ENCODE measurements around the gene EPAS1.

EPAS1 gene

DNA sequence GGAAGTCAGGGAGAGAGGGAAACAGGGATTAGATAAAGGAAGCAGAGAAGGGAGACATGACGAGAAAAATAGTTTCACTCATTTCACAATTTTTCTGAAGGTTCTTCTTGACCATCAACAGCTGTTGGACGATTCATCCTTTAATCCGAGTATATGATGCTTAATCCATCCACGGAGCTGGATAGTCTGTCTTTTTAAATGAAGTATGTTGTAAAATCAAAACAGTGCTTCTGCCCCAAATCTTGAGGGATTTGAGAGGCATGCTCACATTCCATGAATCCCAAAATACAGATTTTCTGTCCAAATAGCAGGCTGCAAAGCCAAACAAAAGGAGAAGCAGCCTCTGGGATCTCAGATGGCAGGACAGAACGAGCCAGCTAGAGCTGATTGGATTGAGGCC is 47.5 kb downstream of the EPAS1 start:
- H3K36me3 Mint-ChIP-seq (ENCODE audit: low read depth): peaks cover 4% of the 10 kb centered on the region

DNA sequence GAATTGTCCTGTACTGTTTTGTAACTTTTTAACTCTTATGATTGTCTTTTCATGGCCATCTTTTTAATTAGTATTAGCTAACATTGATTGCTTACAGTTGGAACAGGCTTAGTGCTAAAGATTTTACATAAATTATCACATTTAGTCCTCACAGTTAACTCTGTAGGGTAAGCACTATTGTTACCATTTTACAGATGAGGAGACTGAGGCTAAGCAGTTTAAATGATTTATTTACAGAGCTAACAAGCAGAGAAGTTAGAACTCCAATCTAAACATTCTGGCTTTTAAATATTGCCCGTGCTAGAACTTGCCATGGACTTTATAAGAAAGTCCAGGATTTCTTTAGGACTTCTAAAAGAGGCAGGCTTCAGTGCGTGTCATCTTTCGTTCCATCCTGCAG is 48.6 kb downstream of the EPAS1 start:
- Mint-ChIP-seq H3K27ac (no peak overlapping the region), H3K4me3 (no peak overlapping the region), H3K36me3 (ENCODE audit: low read depth) (peaks cover 4% of the 10 kb centered on the region), H3K4me1 (ENCODE audit: low read depth) (peaks cover 33% of the 10 kb centered on the region), H3K27me3 (ENCODE audit: low read depth) (peaks cover 31% of the 10 kb centered on the region), H3K9me3 (no peaks in the 10 kb centered on the region)

More for the DNA sequence above, 47.5 kb downstream of the EPAS1 start:
- Mint-ChIP-seq H3K4me3 (no peak overlapping the region), H3K9me3 (no peaks in the 10 kb centered on the region), H3K27me3 (ENCODE audit: low read depth) (peaks cover 37% of the 10 kb centered on the region), H3K4me1 (ENCODE audit: low read depth) (peaks cover 23% of the 10 kb centered on the region), H3K27ac (no peak overlapping the region)

DNA sequence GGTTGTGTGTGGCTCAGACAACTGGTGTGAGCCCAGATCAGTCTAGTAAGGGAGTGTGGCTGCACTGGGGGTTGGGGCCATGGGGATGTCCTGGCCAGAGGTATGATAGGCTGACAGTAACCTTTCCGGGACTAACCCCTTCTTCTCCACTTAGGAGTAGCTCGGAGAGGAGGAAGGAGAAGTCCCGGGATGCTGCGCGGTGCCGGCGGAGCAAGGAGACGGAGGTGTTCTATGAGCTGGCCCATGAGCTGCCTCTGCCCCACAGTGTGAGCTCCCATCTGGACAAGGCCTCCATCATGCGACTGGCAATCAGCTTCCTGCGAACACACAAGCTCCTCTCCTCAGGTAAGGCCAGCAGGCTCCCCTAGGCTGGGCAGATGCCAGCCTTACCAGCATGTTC is 49.5 kb downstream of the EPAS1 start:
- H3K27me3 Mint-ChIP-seq (ENCODE audit: low read depth): peaks cover 28% of the 10 kb centered on the region
- H3K9me3 Mint-ChIP-seq: no peaks in the 10 kb centered on the region
- H3K4me3 Mint-ChIP-seq: no peak overlapping the region
- H3K27ac Mint-ChIP-seq: no peak overlapping the region
- peaks cover 4% of the 10 kb centered on the region for H3K36me3 Mint-ChIP-seq (ENCODE audit: low read depth)
- H3K4me1 Mint-ChIP-seq (ENCODE audit: low read depth): peaks cover 41% of the 10 kb centered on the region

DNA sequence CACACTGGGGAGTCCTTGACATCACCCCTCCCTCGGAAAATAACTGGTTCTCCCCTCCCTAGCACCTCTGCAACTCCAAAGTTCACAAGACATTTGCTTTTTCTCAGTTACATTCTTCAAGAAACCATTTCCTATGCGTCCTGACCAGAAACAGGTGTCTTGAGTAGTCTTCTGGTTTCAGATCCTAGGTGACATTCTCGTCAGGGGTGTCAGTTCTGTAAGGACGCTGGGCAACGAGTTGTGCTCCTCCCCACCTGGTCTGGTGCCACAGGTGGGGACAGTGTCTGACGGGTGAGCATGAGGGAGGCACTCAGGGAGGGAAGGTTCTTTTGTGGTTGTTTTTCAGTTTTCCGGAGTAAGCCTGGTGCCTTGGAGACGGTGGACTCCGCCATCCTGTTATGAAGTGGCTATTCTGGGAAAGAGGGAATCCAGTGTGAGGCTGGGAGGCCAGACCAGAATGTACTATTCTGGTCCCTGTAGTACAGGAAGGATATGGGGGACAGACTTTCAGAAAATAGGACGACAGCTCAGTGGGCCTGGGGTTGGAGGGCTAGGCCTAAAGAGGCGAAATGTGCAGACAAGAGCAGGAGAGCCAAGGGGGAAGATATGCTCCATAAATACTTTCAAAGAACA is 50.6 kb downstream of the EPAS1 start:
- peaks cover 8% of the 10 kb centered on the region for H3K36me3 Mint-ChIP-seq (ENCODE audit: low read depth)
- peaks cover 50% of the 10 kb centered on the region for H3K4me1 Mint-ChIP-seq (ENCODE audit: low read depth)
- no peak overlapping the region for H3K4me3 Mint-ChIP-seq
- H3K27ac Mint-ChIP-seq: no peak overlapping the region
- H3K9me3 Mint-ChIP-seq: no peaks in the 10 kb centered on the region
- H3K27me3 Mint-ChIP-seq (ENCODE audit: low read depth): peaks cover 19% of the 10 kb centered on the region

DNA sequence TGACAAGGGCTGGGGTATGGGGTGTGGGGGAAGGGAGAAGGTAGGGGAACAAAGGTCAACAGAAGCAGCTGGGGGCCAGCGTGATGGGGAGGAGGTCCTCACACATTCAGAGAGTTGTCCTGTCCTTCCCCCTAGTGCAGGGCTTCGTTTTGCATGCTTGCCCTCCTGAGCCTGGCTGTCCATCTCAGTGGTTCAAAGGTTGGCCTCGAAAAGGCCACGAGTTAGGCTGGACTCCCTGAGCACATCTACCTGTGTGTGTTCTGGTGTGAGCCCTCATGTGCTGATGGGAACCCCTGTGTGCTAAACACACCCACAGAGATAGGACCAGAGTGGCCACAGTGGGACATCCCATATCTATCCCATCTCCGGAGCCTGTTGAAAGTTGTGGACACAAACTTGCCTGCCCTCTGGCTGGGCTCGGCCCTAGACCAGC is 51.9 kb downstream of the EPAS1 start:
- peaks cover 5% of the 10 kb centered on the region for H3K27me3 Mint-ChIP-seq (ENCODE audit: low read depth)
- peaks cover 8% of the 10 kb centered on the region for H3K36me3 Mint-ChIP-seq (ENCODE audit: low read depth)
- H3K27ac Mint-ChIP-seq: no peak overlapping the region
- H3K9me3 Mint-ChIP-seq: no peaks in the 10 kb centered on the region
- peaks cover 54% of the 10 kb centered on the region for H3K4me1 Mint-ChIP-seq (ENCODE audit: low read depth)
- H3K4me3 Mint-ChIP-seq: no peak overlapping the region

DNA sequence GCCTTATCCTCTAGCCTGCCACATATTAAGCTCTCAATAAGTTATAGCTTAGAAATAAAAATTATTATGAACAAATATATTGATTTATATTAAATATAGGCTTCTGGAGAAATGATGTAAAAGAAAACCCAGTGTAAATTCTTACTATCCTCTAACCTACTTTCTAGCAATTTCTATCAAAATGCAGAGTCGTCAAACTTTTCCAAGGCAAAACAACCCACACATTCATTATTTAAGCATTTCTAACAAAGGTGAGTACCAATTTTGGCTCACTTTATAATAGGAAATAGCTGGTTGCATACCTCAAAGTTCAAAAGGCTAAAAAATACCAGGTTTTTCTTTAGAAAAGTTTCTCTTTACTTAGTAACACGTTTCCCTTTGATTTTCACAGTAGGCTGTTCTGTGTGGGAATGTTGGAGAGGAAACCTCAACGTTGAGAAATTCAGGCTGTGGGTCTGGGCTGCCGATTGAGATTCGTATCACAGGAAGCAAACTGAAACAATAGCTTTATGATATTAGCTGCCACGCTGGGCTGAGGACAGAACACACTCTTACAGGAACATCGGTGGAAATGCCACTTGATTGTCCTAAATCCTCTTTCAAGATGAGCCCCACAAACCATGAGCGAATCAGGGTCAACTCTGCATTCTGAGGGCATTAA is 53.0 kb downstream of the EPAS1 start:
- Mint-ChIP-seq H3K4me3 (peak overlapping the region; percentile 76), H3K27ac (peak overlapping the region; percentile 91), H3K27me3 (ENCODE audit: low read depth) (no peaks in the 10 kb centered on the region), H3K4me1 (ENCODE audit: low read depth) (peaks cover 56% of the 10 kb centered on the region), H3K9me3 (no peaks in the 10 kb centered on the region), H3K36me3 (ENCODE audit: low read depth) (peaks cover 8% of the 10 kb centered on the region)

DNA sequence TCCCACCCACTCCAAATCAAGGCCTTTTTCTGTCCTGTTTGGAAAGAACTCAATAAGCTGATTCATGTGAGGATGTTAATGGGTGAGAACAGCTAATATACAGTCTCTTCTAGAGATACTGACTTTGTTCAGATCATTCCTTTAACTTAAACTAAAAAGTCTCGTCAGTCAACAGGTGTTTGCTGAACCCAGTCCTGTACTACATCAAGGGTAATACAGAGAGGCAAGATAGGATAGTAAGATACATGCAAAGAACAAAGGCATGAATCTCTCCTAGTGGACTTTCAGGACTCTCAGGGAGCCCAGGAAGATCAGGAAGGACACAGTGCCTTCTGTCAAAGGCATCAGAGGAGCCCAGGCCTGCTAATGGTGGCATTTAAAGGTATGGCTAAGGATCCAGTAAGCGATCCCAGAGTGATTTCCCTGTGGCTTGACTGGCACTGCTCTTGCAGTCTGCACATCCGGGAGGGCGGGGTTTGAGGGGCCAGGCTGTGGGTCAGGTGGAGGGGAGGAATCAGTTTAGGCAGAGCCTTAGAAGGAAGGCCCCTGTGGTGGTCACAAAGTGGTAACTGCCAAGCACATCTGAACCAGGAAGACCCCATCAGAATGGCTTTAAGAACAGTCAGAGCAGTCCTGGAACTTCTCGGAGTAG is 54.0 kb downstream of the EPAS1 start:
- peak overlapping the region; percentile 91 for H3K27ac Mint-ChIP-seq
- H3K27me3 Mint-ChIP-seq (ENCODE audit: low read depth): no peaks in the 10 kb centered on the region
- no peaks in the 10 kb centered on the region for H3K9me3 Mint-ChIP-seq
- H3K4me1 Mint-ChIP-seq (ENCODE audit: low read depth): peaks cover 57% of the 10 kb centered on the region
- H3K4me3 Mint-ChIP-seq: peak overlapping the region; percentile 76
- H3K36me3 Mint-ChIP-seq (ENCODE audit: low read depth): peaks cover 9% of the 10 kb centered on the region

DNA sequence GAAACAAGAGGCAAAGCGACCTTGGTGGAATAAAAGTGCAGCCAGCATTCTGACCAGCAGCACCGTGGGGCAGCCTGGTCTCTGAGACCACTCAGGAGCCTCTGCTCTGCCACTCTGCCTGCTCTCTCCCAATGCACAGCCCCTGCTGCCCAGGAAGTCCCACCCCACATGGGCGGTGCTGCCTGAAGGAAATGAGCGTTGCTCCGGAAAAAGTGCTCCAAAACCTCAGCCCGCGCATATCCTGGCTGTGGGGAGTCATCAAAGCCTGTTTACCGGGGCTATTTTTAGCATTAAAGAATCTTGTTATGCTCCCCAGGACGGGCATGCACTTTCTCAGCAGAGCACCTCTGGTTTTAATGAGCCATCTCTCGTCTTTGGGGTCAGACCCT is 54.5 kb downstream of the EPAS1 start:
- peaks cover 14% of the 10 kb centered on the region for H3K36me3 Mint-ChIP-seq (ENCODE audit: low read depth)
- H3K9me3 Mint-ChIP-seq: no peaks in the 10 kb centered on the region
- H3K4me1 Mint-ChIP-seq (ENCODE audit: low read depth): peaks cover 60% of the 10 kb centered on the region
- H3K27me3 Mint-ChIP-seq (ENCODE audit: low read depth): no peaks in the 10 kb centered on the region
- H3K27ac Mint-ChIP-seq: peak overlapping the region; percentile 91
- peak overlapping the region; percentile 76 for H3K4me3 Mint-ChIP-seq

DNA sequence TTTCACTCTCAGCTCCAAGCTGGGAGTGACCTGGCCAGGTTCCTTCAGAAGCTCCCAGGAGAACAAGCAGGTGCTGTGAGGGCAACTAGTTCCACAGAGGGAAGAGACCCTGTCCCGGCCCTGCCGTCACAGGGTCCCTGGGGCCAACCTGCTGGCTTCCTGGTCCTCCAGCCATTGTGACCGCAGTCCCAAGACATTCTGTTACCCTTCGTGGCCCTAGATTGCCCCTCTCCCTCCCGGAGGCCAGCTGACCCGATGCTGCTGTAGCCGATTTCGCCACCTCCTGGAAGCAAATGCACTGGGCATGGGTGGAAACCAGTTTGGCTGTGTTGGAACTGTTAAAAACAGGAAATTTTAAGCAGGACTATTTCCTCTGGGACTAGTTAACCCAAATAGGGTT is 55.4 kb downstream of the EPAS1 start:
- no peaks in the 10 kb centered on the region for H3K27me3 Mint-ChIP-seq (ENCODE audit: low read depth)
- H3K4me3 Mint-ChIP-seq: no peak overlapping the region
- peaks cover 62% of the 10 kb centered on the region for H3K4me1 Mint-ChIP-seq (ENCODE audit: low read depth)
- no peak overlapping the region for H3K27ac Mint-ChIP-seq
- peaks cover 22% of the 10 kb centered on the region for H3K36me3 Mint-ChIP-seq (ENCODE audit: low read depth)
- peaks cover 5% of the 10 kb centered on the region for H3K9me3 Mint-ChIP-seq

DNA sequence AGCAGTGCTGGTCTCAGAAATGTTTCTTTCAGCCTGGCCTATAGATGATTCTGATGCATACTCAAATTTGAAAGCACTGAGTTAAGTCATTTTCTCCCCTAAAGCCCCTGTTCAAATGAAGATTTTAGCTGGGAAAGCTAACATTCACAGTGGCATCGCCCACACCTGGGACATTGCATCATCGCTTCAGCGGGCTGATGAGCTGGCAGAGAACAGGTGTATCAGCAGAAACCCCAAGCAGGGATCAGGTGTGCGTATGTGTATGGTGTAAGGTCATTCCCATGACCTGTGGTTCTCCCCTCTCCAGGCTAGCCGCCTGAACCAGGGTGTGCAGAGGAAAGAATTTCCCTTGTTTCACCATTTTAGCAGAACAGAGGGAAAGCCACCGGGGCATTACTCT is 56.3 kb downstream of the EPAS1 start:
- H3K4me1 Mint-ChIP-seq (ENCODE audit: low read depth): peaks cover 56% of the 10 kb centered on the region
- H3K27me3 Mint-ChIP-seq (ENCODE audit: low read depth): no peaks in the 10 kb centered on the region
- H3K36me3 Mint-ChIP-seq (ENCODE audit: low read depth): peaks cover 23% of the 10 kb centered on the region
- no peak overlapping the region for H3K27ac Mint-ChIP-seq
- peaks cover 6% of the 10 kb centered on the region for H3K9me3 Mint-ChIP-seq
- no peak overlapping the region for H3K4me3 Mint-ChIP-seq

DNA sequence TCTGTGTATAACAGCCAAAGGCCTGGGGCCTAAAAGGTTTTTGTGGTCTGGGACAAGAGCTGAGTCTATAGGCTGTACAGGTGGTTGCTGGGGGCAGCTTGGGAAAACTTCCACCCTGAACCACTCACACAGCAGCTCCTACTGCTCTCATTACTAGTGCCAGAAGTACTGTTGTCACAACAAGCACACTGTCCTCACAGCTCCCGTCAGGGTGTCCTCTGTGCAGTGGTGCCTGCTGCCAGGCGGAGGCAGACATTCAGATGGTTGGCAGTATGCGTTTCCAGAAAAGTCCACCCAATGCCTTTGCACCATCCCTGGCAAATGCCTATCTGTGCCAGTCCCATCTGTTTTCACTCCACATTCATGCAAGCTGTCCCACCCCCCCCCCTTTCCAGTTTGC is 58.5 kb downstream of the EPAS1 start:
- no peak overlapping the region for H3K4me3 Mint-ChIP-seq
- H3K4me1 Mint-ChIP-seq (ENCODE audit: low read depth): peaks cover 38% of the 10 kb centered on the region
- H3K36me3 Mint-ChIP-seq (ENCODE audit: low read depth): peaks cover 26% of the 10 kb centered on the region

DNA sequence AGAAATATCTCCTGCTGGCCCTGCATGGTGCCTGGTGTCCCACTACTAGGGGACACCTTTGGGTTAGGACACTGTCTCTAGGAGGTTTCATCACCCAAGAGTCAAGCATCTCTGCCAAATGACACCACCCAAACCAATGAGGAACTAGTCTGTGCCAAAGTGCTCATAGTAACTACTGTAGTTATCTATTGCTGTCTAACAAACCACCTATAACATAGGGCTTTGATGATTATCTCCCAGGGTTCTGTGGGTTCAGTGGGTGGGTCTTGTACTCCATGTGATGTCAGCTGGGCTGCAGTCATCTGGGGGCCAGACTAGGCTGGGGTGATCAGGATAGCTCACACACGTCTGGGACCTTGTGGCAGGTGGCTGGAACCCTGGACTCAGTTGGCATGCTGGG is 59.8 kb downstream of the EPAS1 start:
- Mint-ChIP-seq H3K27ac (no peak overlapping the region), H3K9me3 (peaks cover 8% of the 10 kb centered on the region), H3K4me1 (ENCODE audit: low read depth) (peaks cover 29% of the 10 kb centered on the region), H3K4me3 (no peak overlapping the region), H3K27me3 (ENCODE audit: low read depth) (no peaks in the 10 kb centered on the region), H3K36me3 (ENCODE audit: low read depth) (peaks cover 33% of the 10 kb centered on the region)

More for the DNA sequence above, 58.5 kb downstream of the EPAS1 start:
- no peaks in the 10 kb centered on the region for H3K27me3 Mint-ChIP-seq (ENCODE audit: low read depth)
- H3K27ac Mint-ChIP-seq: no peak overlapping the region
- peaks cover 8% of the 10 kb centered on the region for H3K9me3 Mint-ChIP-seq

DNA sequence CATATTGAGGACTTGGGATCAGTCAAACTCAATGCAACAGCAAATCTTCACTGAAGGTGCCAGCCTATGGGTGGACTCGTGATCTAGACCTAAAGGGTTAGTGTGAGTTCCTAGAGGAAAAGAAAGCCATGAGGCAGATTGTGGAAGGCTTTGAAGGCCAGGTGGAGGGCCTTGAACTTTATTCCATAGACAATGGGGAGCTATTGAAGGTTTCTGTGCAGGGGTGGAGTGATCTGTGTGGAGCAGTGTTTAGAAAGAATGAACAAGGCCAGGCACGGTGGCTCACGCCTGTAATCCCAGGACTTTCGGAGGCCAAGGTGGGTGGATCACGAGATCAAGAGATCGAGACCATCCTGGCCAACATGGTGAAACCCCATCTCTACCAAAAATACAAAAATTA is 61.5 kb downstream of the EPAS1 start:
- no peaks in the 10 kb centered on the region for H3K27me3 Mint-ChIP-seq (ENCODE audit: low read depth)
- H3K36me3 Mint-ChIP-seq (ENCODE audit: low read depth): peaks cover 32% of the 10 kb centered on the region
- H3K4me1 Mint-ChIP-seq (ENCODE audit: low read depth): peaks cover 35% of the 10 kb centered on the region
- no peak overlapping the region for H3K27ac Mint-ChIP-seq
- H3K9me3 Mint-ChIP-seq: peaks cover 8% of the 10 kb centered on the region
- no peak overlapping the region for H3K4me3 Mint-ChIP-seq

DNA sequence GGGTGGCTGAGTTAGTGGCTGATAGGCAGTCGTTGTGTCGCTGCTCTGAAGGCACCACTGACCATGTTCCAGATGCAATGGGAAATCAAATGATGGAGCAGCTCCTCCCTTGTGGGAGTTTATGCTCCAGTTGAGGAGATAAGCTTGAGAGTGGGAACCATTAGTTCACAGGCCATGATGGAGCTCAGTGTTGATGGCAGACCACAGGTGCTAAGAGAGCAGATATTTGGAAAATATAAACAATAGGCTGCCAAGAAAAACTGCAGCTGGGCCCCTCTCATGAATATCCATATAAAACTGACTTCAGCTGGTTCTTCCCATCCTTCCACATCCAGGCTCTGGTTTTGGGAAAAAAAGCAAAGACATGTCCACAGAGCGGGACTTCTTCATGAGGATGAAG is 63.1 kb downstream of the EPAS1 start:
- H3K4me1 Mint-ChIP-seq (ENCODE audit: low read depth): peaks cover 41% of the 10 kb centered on the region
- peaks cover 8% of the 10 kb centered on the region for H3K9me3 Mint-ChIP-seq
- peaks cover 33% of the 10 kb centered on the region for H3K36me3 Mint-ChIP-seq (ENCODE audit: low read depth)
- H3K27ac Mint-ChIP-seq: peak overlapping the region; percentile 12
- no peaks in the 10 kb centered on the region for H3K27me3 Mint-ChIP-seq (ENCODE audit: low read depth)
- H3K4me3 Mint-ChIP-seq: no peak overlapping the region

Measured in T-helper 1 cell treated with Interleukin-12 subunit alpha and Interleukin-12 subunit beta and Interleukin-4 antibody, amounts not matched to agents 30 μg/mL and 1 μg/mL, for 36 hours (primary cell).